GM20431 (cell line): ENCODE measurements around the gene FUCA2.
"Not testable (repeated sequence)": the region's sequence is repeated elsewhere in the genome, so short reads cannot be mapped to it uniquely, and the experiment has no call there.

Experiments used
- in situ Hi-C: fragments of 300-500 bp; cut with MseI, MboI; formaldehyde crosslinking; loops from one replicate; pipeline ENCODE4 v1.15.0; 2020; ENCODE audit warnings: low sequenced_read_pairs; ENCODE audit not compliant: unreplicated experiment

Gene FUCA2

DNA sequence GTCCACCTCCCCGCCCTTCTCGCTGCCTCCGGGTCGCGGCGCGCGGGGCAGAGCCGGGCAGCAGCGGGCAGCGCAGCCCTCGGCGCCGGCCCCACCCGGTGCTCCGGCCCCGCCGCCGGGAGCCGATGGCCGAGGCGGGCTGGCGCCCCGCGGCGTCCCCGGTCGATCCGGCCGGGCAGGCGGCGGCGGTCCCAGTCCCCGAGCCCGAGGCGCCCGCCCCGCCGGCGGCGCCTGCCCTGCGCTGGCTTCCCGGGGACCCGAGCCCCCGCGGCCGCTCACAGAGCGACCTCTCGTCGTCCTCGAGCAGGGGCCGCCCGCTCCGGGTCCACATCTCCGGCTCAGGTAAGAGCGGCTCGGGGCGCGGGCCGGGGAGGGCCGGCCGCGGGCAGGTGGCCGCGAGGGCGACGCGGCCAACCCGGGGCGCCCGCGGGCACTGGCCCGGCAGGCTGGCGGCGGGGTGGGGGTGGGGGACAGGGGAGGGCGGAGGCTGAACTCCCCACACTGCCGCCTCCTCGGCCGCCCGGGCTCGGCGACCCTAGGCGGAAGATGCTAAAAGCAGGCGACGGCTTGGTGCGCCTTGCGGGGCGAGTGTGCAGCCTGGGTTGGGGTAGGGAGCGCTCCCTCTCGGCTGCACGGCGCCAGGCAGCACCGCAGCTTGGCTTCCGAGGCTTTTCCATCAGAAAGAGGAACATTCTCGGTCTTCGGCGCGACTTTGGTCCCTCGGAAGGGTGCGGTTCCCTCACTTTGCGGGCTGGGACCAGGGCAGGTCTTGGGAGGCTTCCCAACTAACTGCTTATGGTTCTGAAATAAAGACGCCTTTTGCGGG is 25.6 kb upstream of the FUCA2 start:
- in situ Hi-C loops: no loop called here

DNA sequence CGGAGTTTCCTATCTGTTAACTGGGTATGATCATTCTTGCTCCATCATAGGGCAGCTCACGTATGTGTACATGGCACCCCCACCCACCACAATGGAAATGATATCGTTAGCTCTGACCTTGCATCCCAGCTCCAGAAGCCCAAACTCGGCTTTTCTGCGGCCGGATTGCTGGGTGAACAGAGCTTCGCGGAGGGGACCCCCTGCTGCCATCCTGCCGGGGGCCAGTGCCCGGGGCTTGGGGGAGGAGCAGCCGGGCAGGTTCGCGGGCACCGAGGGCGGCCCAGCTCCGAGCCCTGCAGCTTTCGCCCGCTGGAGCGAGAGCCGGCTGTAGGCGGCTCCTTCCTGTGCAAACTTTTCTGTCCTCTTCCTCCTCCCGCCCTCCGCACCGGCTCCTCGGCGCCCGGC is 24.9 kb upstream of the FUCA2 start:
- in situ Hi-C loops: no loop called here

- in situ Hi-C loops: no loop called here
Measured at GRCh38 chr6:143535189-143535614, 23.7 kb upstream of the FUCA2 start.

DNA sequence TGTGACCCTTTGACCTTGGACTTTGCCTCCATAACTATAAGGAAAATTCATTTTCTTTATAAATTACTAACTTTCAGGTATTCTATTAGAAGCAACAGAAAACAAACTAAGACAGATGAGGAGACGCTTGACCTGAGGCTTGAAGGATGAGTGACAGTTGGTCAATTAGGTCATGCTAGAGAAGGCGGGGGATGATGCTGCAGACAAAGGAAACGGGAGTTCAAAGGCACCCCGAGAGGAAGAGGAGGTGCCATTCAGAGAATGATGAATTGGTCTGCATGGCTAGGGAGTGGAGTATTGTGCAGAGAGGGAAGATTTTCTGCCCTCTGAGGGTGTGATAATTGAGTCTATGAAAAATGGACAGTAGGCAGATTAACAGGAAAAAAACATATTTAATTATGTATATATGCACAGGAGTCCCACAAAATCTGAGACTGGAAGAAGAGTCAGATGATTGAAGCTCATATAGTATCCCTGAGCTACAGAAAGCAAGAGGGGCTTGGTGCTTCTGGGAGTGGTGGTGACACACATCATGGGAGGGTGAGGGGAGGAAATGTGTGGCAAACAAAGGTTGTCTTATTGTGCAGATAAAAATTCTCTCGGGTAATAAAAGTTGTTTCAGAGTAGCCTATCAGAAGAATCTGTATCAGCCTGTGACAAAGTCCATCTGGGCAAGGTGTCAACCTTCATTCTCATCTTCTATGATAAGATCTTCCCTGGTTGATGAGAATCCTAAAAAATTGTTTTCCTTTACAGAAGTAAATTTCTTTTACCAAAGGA is 20.4 kb upstream of the FUCA2 start:
- in situ Hi-C loops: no loop called here

- in situ Hi-C loops: no loop called here
Measured at GRCh38 chr6:143529095-143529494, 17.6 kb upstream of the FUCA2 start.

DNA sequence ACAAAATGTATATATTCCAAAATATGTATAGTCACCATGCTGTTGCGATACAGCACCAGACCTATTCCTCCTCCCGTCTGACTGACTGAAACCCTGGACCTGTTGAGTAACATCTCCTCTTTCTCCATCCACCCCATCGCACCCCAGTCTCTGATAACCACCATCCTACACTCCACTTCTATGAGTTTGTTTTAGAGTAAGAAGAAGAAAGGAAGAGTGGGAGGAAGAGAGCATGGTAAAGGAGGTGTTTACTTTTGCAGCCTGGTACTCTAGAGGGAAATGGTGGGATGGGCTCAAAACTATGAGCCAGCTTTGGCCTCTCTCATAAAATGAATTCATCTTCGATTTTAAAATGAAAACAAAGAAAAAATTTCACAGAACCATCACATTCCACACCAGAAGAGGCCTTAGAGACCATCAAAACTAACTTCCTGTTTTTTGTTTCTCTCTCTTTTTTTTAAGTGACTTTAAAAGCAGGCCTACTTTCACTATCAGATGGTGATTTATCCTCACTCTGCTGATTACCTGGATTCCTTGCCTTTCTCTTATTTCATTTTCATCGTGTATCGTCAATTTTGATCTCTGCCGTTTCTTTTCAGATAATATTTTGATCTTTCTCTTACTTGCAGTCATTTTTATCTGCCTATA is 16.8 kb upstream of the FUCA2 start:
- in situ Hi-C loops: no loop called here

- in situ Hi-C loops: no loop called here
Measured at GRCh38 chr6:143527677-143528076, 16.2 kb upstream of the FUCA2 start.

DNA sequence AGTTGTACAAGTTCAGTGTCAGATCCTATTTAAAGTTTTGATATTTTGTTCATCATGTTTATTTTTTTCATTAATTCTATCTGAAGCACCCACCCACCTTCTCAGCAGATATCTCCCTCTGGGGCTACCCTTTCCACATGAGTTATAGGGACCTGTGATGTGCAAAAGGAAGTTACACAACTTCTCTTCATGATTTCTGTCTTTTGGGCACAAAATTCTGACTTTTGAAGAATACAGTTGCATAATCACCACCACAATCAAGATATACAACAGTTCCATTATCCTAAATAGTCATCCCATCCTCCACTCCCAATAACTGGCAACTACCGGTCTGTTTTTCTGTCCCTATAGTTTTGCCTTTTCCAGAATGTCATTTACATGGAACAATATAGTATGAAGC is 13.8 kb upstream of the FUCA2 start:
- in situ Hi-C loops: no loop called here

DNA sequence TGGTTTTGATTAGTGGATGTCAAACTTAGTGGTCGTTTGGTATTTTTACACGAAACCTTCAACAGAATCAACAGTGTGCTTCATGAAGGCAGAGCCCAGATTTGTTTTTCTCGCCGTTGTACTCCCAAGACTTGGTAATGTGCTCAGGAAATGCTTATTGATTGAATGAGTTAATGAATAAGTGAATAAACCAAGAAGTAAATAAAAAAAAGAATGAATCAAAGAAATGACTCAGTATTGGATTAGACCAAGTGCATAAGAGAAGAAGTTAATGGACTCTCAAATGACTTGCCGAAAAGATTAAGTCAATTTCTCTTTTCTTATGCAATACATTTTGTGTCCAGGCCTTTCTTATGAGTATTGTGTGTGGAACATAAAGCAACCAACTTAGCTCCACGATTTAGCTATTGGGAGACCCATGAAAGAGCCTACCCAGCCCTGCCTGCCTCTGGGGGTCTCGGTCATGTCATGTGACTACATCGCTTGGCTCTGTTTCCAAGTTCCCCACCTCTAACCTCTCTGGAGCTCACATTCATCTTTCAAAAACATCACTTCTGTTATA is 10.6 kb upstream of the FUCA2 start:
- in situ Hi-C loops: no loop called here

- in situ Hi-C loops: no loop called here
Measured at GRCh38 chr6:143517447-143517773, 5.9 kb upstream of the FUCA2 start.

- in situ Hi-C loops: no loop called here
Measured at GRCh38 chr6:143516690-143517446, 5.3 kb upstream of the FUCA2 start.

GRCh38 chr6:143515766-143516355 is 4.3 kb upstream of the FUCA2 start:
- in situ Hi-C loops: no loop called here

GRCh38 chr6:143515061-143515760 is 3.7 kb upstream of the FUCA2 start:
- in situ Hi-C loops: no loop called here

- in situ Hi-C loops: no loop called here
Measured at GRCh38 chr6:143513410-143513809, 1.9 kb upstream of the FUCA2 start.

GRCh38 chr6:143510326-143510725 is 1.2 kb downstream of the FUCA2 start:
- in situ Hi-C loops: not testable (repeated sequence)

DNA sequence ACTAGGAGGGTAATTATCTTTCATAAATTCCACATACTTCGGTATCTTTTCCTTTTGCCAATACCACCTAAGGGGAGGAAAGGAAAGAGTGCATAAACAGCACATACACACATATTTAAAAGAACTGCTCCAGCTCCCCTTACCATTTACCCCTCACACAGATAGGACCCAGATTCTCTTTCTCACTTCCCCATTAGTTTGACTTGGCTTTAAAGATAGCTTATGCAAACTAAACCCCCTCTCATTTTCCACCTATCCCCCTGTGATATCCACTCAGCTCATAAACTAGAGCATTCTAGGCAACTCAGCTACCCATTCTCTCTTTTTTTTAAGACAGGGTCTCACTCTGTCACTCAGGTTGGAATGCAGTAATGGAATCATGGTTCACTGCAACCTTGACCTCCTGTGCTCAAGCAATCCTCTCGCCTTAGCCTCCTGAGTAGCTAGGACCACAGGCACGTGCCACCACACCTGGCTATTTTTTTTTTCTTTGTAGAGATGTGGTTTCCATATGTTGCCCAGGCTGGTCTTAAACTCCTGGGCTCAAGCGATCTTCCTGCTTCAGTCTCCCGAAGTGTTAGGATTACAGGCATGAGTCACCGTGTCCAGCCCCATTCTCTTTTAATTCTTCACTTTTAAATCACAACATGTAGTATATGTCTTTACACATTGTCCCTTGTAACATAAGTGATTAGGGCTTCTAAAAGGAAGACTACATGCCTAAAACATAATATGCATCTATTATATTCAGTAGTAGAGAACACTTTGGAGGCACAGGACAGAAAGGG is 4.0 kb downstream of the FUCA2 start:
- in situ Hi-C loops: no loop called here

DNA sequence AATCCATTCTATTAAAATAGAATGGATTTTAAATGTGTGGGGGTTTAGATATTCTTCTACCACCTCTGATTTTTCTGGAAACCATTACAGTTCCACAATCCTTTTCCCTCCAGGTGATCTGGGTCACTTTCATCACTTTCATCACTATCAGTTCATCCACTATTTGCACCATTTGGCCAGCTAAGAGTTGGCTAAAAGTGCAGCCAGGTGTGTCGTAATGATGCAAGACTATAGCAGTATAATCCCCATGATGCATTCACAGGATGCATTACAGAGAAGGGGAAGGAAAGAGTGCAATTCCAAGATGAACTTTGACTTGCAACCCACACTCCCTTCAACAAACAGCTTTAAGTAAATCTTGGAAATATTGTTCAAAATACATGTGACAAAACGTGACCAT is 4.9 kb downstream of the FUCA2 start:
- in situ Hi-C loops: no loop called here

DNA sequence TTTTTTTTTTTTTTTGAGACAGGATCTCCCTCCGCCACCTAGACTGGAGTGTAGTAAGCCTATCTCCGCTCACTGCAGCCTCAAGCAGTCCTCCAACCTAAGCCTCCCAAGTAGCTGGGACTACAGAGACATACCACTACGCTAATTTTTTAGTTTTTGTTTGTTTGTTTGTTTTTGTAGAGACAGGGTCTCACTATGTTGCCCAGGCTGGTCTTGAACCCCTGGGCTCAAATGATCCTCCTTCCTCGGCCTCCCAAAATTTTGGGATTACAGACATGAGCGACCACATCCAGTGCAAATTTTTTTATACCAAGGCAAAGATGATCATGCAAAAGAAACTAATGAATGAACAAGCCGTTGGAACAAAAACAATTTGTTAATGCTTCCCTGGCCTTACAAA is 5.3 kb downstream of the FUCA2 start:
- in situ Hi-C loops: no loop called here
